HepG2 (cell line): ENCODE results near the gene CSNK1D. TPM values are rescaled to one million over a fixed set of nuclear protein-coding genes. Genes with fewer than 3 reads are reported as not detected.

Experiments used
- ATF3 ChIP-seq: sonication (generic); formaldehyde crosslinking; IDR thresholded peaks from 2 replicates; pipeline ENCODE4 v1.4.0; 2020; ENCODE audit warnings: missing genetic modification reagents
- FOSL2 ChIP-seq: sonication (generic); formaldehyde crosslinking; IDR thresholded peaks from 2 replicates; pipeline ENCODE4 v1.4.0; 2020; ENCODE audit warnings: missing genetic modification reagents
- HMGXB4 ChIP-seq, 2 experiments: sonication (generic) in 1 of 2; formaldehyde crosslinking in 1 of 2; IDR thresholded peaks; 2 replicates each; pipeline versions ENCODE4 v1.4.0 to v1.6.1; 2018 to 2020; ENCODE audit warnings: missing genetic modification reagents in 2 of 2, borderline replicate concordance in 1 of 2, low read depth in 1 of 2, mild to moderate bottlenecking in 1 of 2, missing biosample characterization in 1 of 2
- KLF16 ChIP-seq, 2 experiments: sonication (generic) in 1 of 2; formaldehyde crosslinking in 1 of 2; IDR thresholded peaks; 2 replicates each; pipeline versions ENCODE4 v1.6.1 to v1.8.0; 2016 to 2023; ENCODE audit warnings: missing genetic modification reagents in 2 of 2, missing compliant biosample characterization in 1 of 2
- MAZ ChIP-seq, 2 experiments: sonication (generic) in 1 of 2; formaldehyde crosslinking in 1 of 2; IDR thresholded peaks; 2 replicates each; pipeline versions ENCODE4 v1.5.0 to v1.6.1; 2012 to 2020; ENCODE audit warnings: low read depth in 2 of 2, mild to moderate bottlenecking in 2 of 2, borderline replicate concordance in 1 of 2, improper control_type of control experiment in 1 of 2, low read length in 1 of 2, missing genetic modification reagents in 1 of 2, moderate library complexity in 1 of 2
- MTF1 ChIP-seq: sonication (generic); formaldehyde crosslinking; IDR thresholded peaks from 2 replicates; pipeline ENCODE4 v1.5.0; 2020; ENCODE audit warnings: missing genetic modification reagents
- NCOR1 ChIP-seq: fragments of 200-600 bp; sonication (generic); IDR thresholded peaks from 2 replicates; pipeline ENCODE4 v1.7.0; 2017; ENCODE audit warnings: antibody characterized with exemption, low read length, borderline replicate concordance
- NR2F6 ChIP-seq, 2 experiments: IDR thresholded peaks; 2 replicates each; pipeline ENCODE4 v1.6.1; 2016; ENCODE audit warnings: antibody characterized with exemption in 1 of 2, mild to moderate bottlenecking in 1 of 2
- PBX2 ChIP-seq: IDR thresholded peaks from 2 replicates; pipeline ENCODE4 v1.6.1; 2016; ENCODE audit warnings: control low read depth
- REL ChIP-seq: sonication (generic); formaldehyde crosslinking; conservative IDR thresholded peaks from 2 replicates; pipeline ENCODE4 v1.8.0; 2022; ENCODE audit warnings: mild to moderate bottlenecking, missing genetic modification reagents, moderate library complexity
- RFXANK ChIP-seq: IDR thresholded peaks from 2 replicates; pipeline ENCODE4 v1.6.1; 2016
- SNAPC2 ChIP-seq: sonication (generic); formaldehyde crosslinking; IDR thresholded peaks from 2 replicates; pipeline ENCODE4 v1.8.1; 2022; ENCODE audit warnings: mild to moderate bottlenecking, missing genetic modification reagents
- ZNF230 ChIP-seq: sonication (generic); formaldehyde crosslinking; IDR thresholded peaks from 2 replicates; pipeline ENCODE4 v1.4.0; 2020; ENCODE audit warnings: mild to moderate bottlenecking, missing genetic modification reagents
- ZNF251 ChIP-seq: sonication (generic); formaldehyde crosslinking; IDR thresholded peaks from 2 replicates; pipeline ENCODE4 v1.9.0; 2021; ENCODE audit warnings: mild to moderate bottlenecking, missing genetic modification reagents
- ZNF510 ChIP-seq: sonication (generic); formaldehyde crosslinking; IDR thresholded peaks from 2 replicates; pipeline ENCODE4 v1.4.0; 2020; ENCODE audit warnings: low read depth, mild to moderate bottlenecking, missing genetic modification reagents
- ZNF605 ChIP-seq: sonication (generic); formaldehyde crosslinking; IDR thresholded peaks from 2 replicates; pipeline ENCODE4 v1.8.0; 2022; ENCODE audit warnings: mild to moderate bottlenecking, missing genetic modification reagents
- polyA plus RNA-seq, 8 experiments: library from polyadenylated mRNA; depleted of rRNA in 3 of 8; stranded (reverse) in 7 of 8; unstranded in 1 of 8; fragments of >200 nt; fragmentation: Illumina TruSeq in 4 of 8; extraction: Trizol in 4 of 8; gene quantifications; 2 replicates each; pipeline versions ENCODE4 v1.2.1 to v1.2.3, GENCODE V29; 2011 to 2016; ENCODE audit warnings: low read depth in 4 of 8, missing spikeins in 1 of 8, mixed read lengths in 1 of 8; ENCODE audit not compliant: insufficient read depth in 1 of 8
- total RNA-seq, 5 experiments: library from RNA; depleted of rRNA; stranded (reverse); fragments of >200 nt; fragmentation: Illumina TruSeq; extraction: Trizol; gene quantifications; 2 replicates each; pipeline ENCODE4 v1.2.3, GENCODE V29; 2016; ENCODE audit warnings: low read depth in 1 of 5
- TF ChIP-seq, protein P1 (sequence below): sonication (generic); formaldehyde crosslinking; IDR thresholded peaks from 2 replicates; pipeline ENCODE4 v1.8.0; 2022; ENCODE audit warnings: mild to moderate bottlenecking, missing genetic modification reagents; ENCODE audit not compliant: insufficient replicate concordance
- TF ChIP-seq, protein P2 (sequence below): IDR thresholded peaks from 2 replicates; pipeline ENCODE4 v1.6.1; 2016; ENCODE audit warnings: low read depth, control low read depth
- TF ChIP-seq, protein P3 (sequence below): sonication (generic); formaldehyde crosslinking; conservative IDR thresholded peaks from 2 replicates; pipeline ENCODE4 v1.4.0; 2020; ENCODE audit warnings: missing genetic modification reagents

The CSNK1D gene
- total and polyA plus RNA-seq, 2 of the 13 experiments (the other 11 are each of a cell fraction or from before 2014, with no cell fraction given), result 31.5 to 128 TPM

DNA sequence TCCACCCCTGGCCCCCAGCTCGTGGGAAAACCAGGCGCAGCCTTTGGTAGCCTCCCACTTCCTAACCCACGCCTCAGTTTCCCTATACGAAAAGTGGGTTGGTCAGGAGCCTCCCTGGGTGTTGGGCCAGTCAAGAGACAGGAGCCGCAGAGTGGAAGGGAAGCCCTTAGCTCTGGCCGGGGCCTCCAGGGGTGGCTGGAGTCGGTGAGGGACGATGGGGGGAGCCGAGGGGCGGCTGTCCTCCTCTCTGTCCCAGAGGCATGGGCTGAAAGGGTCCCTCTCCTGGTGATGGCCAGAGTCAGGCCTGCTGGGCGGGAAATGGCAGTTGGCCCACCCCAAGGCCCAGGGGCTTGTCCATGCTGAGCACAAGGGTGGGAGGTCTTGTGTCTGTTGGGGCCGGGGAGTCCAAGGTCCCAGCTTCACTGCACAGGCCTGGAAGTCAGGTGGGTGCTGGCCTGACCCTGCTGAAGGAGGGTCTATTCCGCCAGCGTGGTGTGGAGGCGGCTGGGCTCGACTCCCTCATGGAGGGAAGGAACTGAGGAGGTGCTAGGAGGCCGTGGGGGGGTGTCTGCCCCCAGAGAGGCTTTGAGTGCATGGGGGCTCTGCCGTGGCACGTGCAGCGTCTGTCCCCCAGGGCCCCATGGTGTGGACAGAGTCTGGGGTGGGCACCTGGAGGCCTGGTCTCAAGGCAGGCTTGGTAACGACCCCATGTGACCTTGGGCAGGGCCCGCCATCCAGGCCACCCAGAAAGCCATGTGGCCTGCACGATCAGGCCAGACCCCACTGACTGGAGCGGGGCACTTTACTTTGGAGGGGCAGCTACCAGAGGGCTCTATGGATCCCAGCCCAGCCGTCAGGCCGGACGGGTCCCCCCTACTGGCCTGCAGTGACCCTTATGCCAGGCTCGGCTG lies 43.5 kb downstream of the CSNK1D start (continued):
- TF ChIP-seq MAZ (IDR thresholded peaks at IDR 0.05; ENCODE audit: borderline replicate concordance, low read depth, low read length) (no peak), MAZ (CRISPR knock-in tag; IDR thresholded peaks at IDR 0.05; ENCODE audit: low read depth) (peak; percentile 54), RFXANK (no peak), ZNF230 (no peak), REL (no peak; the same call in 1 of the 2 replicates), ZNF251 (CRISPR knock-in tag) (0 out of 2 replicates have a peak, but pooled peaks have one; percentile 7), NCOR1 (no peak), ZNF510 (no peak), PBX2 (no peak), ATF3 (CRISPR knock-in tag) (peak; percentile 8), ZNF605 (no peak), MTF1 (CRISPR knock-in tag) (no peak; the same call in 1 of the 2 replicates), KLF16 (CRISPR knock-in tag; IDR thresholded peaks at IDR 0.05) (no peak; a peak in 1 of 4 replicates), SNAPC2 (no peak; the same call in 1 of the 2 replicates), FOSL2 (CRISPR knock-in tag) (no peak), HMGXB4 (CRISPR knock-in tag; IDR thresholded peaks at IDR 0.05; ENCODE audit: borderline replicate concordance in 1 of 2, low read depth in 1 of 2) (peak in 1 of 2 experiments; percentile 7; a peak in 1 of 4 replicates), NR2F6 (IDR thresholded peaks at IDR 0.05) (peak; percentile 17; the same call in 1 of the 2 replicates), NR2F6 (CRISPR knock-in tag; IDR thresholded peaks at IDR 0.05) (no peak; the same call in none of the 2 replicates)
- TF ChIP-seq, protein P1, sequence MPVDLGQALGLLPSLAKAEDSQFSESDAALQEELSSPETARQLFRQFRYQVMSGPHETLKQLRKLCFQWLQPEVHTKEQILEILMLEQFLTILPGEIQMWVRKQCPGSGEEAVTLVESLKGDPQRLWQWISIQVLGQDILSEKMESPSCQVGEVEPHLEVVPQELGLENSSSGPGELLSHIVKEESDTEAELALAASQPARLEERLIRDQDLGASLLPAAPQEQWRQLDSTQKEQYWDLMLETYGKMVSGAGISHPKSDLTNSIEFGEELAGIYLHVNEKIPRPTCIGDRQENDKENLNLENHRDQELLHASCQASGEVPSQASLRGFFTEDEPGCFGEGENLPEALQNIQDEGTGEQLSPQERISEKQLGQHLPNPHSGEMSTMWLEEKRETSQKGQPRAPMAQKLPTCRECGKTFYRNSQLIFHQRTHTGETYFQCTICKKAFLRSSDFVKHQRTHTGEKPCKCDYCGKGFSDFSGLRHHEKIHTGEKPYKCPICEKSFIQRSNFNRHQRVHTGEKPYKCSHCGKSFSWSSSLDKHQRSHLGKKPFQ (CRISPR knock-in tag), result peak; percentile 18
- TF ChIP-seq, protein P2, sequence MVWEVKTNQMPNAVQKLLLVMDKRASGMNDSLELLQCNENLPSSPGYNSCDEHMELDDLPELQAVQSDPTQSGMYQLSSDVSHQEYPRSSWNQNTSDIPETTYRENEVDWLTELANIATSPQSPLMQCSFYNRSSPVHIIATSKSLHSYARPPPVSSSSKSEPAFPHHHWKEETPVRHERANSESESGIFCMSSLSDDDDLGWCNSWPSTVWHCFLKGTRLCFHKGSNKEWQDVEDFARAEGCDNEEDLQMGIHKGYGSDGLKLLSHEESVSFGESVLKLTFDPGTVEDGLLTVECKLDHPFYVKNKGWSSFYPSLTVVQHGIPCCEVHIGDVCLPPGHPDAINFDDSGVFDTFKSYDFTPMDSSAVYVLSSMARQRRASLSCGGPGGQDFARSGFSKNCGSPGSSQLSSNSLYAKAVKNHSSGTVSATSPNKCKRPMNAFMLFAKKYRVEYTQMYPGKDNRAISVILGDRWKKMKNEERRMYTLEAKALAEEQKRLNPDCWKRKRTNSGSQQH (CRISPR knock-in tag), result peak; percentile 59; the same call in 1 of the 2 replicates
- TF ChIP-seq, protein P3, sequence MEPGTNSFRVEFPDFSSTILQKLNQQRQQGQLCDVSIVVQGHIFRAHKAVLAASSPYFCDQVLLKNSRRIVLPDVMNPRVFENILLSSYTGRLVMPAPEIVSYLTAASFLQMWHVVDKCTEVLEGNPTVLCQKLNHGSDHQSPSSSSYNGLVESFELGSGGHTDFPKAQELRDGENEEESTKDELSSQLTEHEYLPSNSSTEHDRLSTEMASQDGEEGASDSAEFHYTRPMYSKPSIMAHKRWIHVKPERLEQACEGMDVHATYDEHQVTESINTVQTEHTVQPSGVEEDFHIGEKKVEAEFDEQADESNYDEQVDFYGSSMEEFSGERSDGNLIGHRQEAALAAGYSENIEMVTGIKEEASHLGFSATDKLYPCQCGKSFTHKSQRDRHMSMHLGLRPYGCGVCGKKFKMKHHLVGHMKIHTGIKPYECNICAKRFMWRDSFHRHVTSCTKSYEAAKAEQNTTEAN (CRISPR knock-in tag), result 0 out of 2 replicates have a peak, but pooled peaks have one; percentile 20
